ENCODE results near the gene TMEM89. TPM values are rescaled to one million over a fixed set of nuclear protein-coding genes. Genes with fewer than 3 reads are reported as not detected.

Gene TMEM89
- total and polyA plus RNA-seq, 2 of the 13 experiments (the other 11 are each of a cell fraction or from before 2014, with no cell fraction given) = 0.31 to 0.59 TPM

GRCh38 chr3:48661501-48662144 lies 40.1 kb upstream of the TMEM89 start (continued):
- TF ChIP-seq TERF1 (CRISPR knock-in tag; IDR thresholded peaks at IDR 0.05) = peak; percentile 99
- TF ChIP-seq CBFB (CRISPR knock-in tag; IDR thresholded peaks at IDR 0.05) = peak; percentile 98
- TF ChIP-seq KDM3A (CRISPR knock-in tag; IDR thresholded peaks at IDR 0.05; ENCODE audit: low read depth) = peak; percentile 100
- no peak for TF ChIP-seq HNRNPH1 (optimal IDR thresholded peaks at IDR 0.05; ENCODE audit: low read depth, low read length)
- TF ChIP-seq PLSCR1 (CRISPR knock-in tag; IDR thresholded peaks at IDR 0.05; ENCODE audit: borderline replicate concordance) = peak; percentile 100
- TF ChIP-seq XBP1 (CRISPR knock-in tag; IDR thresholded peaks at IDR 0.05) = peak; percentile 100
- peak; percentile 100 for TF ChIP-seq ZNF703 (CRISPR knock-in tag; IDR thresholded peaks at IDR 0.05; ENCODE audit: borderline replicate concordance)
- TF ChIP-seq ZNF205 (CRISPR knock-in tag; IDR thresholded peaks at IDR 0.05) = peak; percentile 99
- no peak for TF ChIP-seq RAD51 (IDR thresholded peaks at IDR 0.05; ENCODE audit: borderline replicate concordance)
- TF ChIP-seq HES4 (CRISPR knock-in tag; IDR thresholded peaks at IDR 0.05; ENCODE audit: borderline replicate concordance) = peak; percentile 100
- no peak; the same call in 1 of the 2 replicates for TF ChIP-seq SETDB1 (CRISPR knock-in tag; IDR thresholded peaks at IDR 0.05; ENCODE audit: borderline replicate concordance)
- peak; percentile 97 for TF ChIP-seq ESRRA (CRISPR knock-in tag; IDR thresholded peaks at IDR 0.05; ENCODE audit: low read depth)
- TF ChIP-seq ATAD3A (CRISPR knock-in tag; IDR thresholded peaks at IDR 0.05) = peak; percentile 99
- no peak; the same call in 1 of the 2 replicates for TF ChIP-seq HNF4G (IDR thresholded peaks at IDR 0.05; ENCODE audit: borderline replicate concordance, low read depth, low read length)
- peak; percentile 96 for TF ChIP-seq HNF4G (CRISPR knock-in tag; IDR thresholded peaks at IDR 0.05; ENCODE audit: borderline replicate concordance, low read depth)
- TF ChIP-seq PRDM15 (CRISPR knock-in tag; IDR thresholded peaks at IDR 0.05) = peak; percentile 95
- peak; percentile 100 for TF ChIP-seq ATF7-NPFF (CRISPR knock-in tag; IDR thresholded peaks at IDR 0.05; ENCODE audit: low read depth)
- peak; percentile 100 for TF ChIP-seq ZBTB25 (CRISPR knock-in tag; IDR thresholded peaks at IDR 0.05)
- no peak for TF ChIP-seq NBN (conservative IDR thresholded peaks at IDR 0.05)
- TF ChIP-seq SPEN (CRISPR knock-in tag; IDR thresholded peaks at IDR 0.05; ENCODE audit: low read depth) = peak; percentile 100
- peak; percentile 81; the same call in 1 of the 2 replicates for TF ChIP-seq ZNF572 (CRISPR knock-in tag; IDR thresholded peaks at IDR 0.05)
- peak; percentile 100 for TF ChIP-seq NR1H2 (CRISPR knock-in tag; IDR thresholded peaks at IDR 0.05; ENCODE audit: borderline replicate concordance, low read depth)
